Liver (tissue), 9 donors: Measurements from ENCODE around the gene ATF2. TPM values are rescaled to one million over a fixed set of nuclear protein-coding genes. Genes with fewer than 3 reads are reported as not detected.

Experiments
- DNase-seq: peaks from one replicate; pipeline ENCODE4 v3.0.0-alpha.2; 2017; ENCODE audit warnings: low spot score
- H3K27ac ChIP-seq, 2 donors: one replicate each; pipeline ENCODE4 v1.7.0; 2013; ENCODE audit warnings: inconsistent platforms in 2 of 2, low read length in 2 of 2, control low read depth in 1 of 2, low read depth in 1 of 2, mild to moderate bottlenecking in 1 of 2
- H3K27me3 ChIP-seq, 4 donors: one replicate each; pipeline versions ENCODE4 v1.6.1 to v1.7.0; 2013; ENCODE audit warnings: low read length in 3 of 4, inconsistent platforms in 1 of 4, mild to moderate bottlenecking in 1 of 4, moderate library complexity in 1 of 4; ENCODE audit not compliant: control insufficient read depth in 4 of 4, insufficient read depth in 4 of 4
- H3K36me3 ChIP-seq, 4 donors: one replicate each; pipeline versions ENCODE4 v1.6.1 to v1.7.0; 2013; ENCODE audit warnings: low read length in 3 of 4, mild to moderate bottlenecking in 3 of 4, low read depth in 1 of 4, moderate library complexity in 1 of 4; ENCODE audit not compliant: control insufficient read depth in 4 of 4, insufficient read depth in 3 of 4
- H3K4me1 ChIP-seq, 4 donors: one replicate each; pipeline versions ENCODE4 v1.6.1 to v1.7.0; 2013; ENCODE audit warnings: low read length in 3 of 4, mild to moderate bottlenecking in 3 of 4, moderate library complexity in 1 of 4; ENCODE audit not compliant: control insufficient read depth in 4 of 4, insufficient read depth in 4 of 4
- H3K4me3 ChIP-seq, 3 donors: one replicate each; pipeline versions ENCODE4 v1.6.1 to v1.7.0; 2013; ENCODE audit warnings: low read length in 3 of 3, control low read depth in 1 of 3, low read depth in 1 of 3, mild to moderate bottlenecking in 1 of 3
- H3K9ac ChIP-seq, 2 donors: one replicate each; pipeline ENCODE4 v1.7.0; 2013; ENCODE audit warnings: low read length in 2 of 2, mild to moderate bottlenecking in 2 of 2, moderate library complexity in 2 of 2, control low read depth in 1 of 2, low read depth in 1 of 2
- H3K9me3 ChIP-seq, 4 donors: one replicate each; pipeline versions ENCODE4 v1.6.1 to v1.7.0; 2013; ENCODE audit warnings: low read length in 3 of 4; ENCODE audit not compliant: control insufficient read depth in 4 of 4
- ATF3 ChIP-seq: IDR thresholded peaks from 2 replicates; pipeline ENCODE4 v1.6.1; 2016; ENCODE audit warnings: antibody characterized with exemption
- CTCF ChIP-seq: fragments of 150-350 bp; IDR thresholded peaks from 2 replicates; pipeline ENCODE4 v1.5.1; 2017; ENCODE audit warnings: improper control_type of control experiment, low read depth, low read length; ENCODE audit not compliant: missing input control
- FOXA1 ChIP-seq: IDR thresholded peaks from 2 replicates; pipeline ENCODE4 v1.6.1; 2016; ENCODE audit warnings: antibody characterized with exemption
- FOXA2 ChIP-seq: IDR thresholded peaks from 2 replicates; pipeline ENCODE4 v1.6.1; 2016; ENCODE audit warnings: antibody characterized with exemption
- GABPA ChIP-seq, 2 donors: IDR thresholded peaks in 1 of 2; conservative IDR thresholded peaks in 1 of 2; 2 replicates each; pipeline ENCODE4 v1.6.1; 2016; ENCODE audit warnings: antibody characterized with exemption in 2 of 2, mild to moderate bottlenecking in 1 of 2, moderate library complexity in 1 of 2
- HNF4A ChIP-seq, 2 donors: conservative IDR thresholded peaks; 2 replicates each; pipeline ENCODE4 v1.6.1; 2016; ENCODE audit warnings: antibody characterized with exemption in 2 of 2, mild to moderate bottlenecking in 2 of 2
- HNF4G ChIP-seq: IDR thresholded peaks from 2 replicates; pipeline ENCODE4 v1.6.1; 2016; ENCODE audit warnings: antibody characterized with exemption
- NR2F2 ChIP-seq: IDR thresholded peaks from 2 replicates; pipeline ENCODE4 v1.6.1; 2016; ENCODE audit warnings: antibody characterized with exemption
- RAD21 ChIP-seq, 2 donors: IDR thresholded peaks; 2 replicates each; pipeline ENCODE4 v1.6.1; 2016; ENCODE audit warnings: antibody characterized with exemption in 2 of 2, mild to moderate bottlenecking in 2 of 2
- RXRA ChIP-seq, 2 donors: IDR thresholded peaks; 2 replicates each; pipeline ENCODE4 v1.6.1; 2017 to 2018; ENCODE audit warnings: antibody characterized with exemption in 2 of 2, mild to moderate bottlenecking in 1 of 2
- TAF1 ChIP-seq: conservative IDR thresholded peaks from 2 replicates; pipeline ENCODE4 v1.6.1; 2016; ENCODE audit warnings: antibody characterized with exemption, mild to moderate bottlenecking
- YY1 ChIP-seq: IDR thresholded peaks from 2 replicates; pipeline ENCODE4 v1.6.1; 2016; ENCODE audit warnings: antibody characterized with exemption, mild to moderate bottlenecking
- WGBS: extraction: QIAGEN DNeasy Blood & Tissue Kit; methylation state at CpG from one replicate; pipeline ENCODE4 v1.1.7; 2013; 5-methylcytosine and 5-hydroxymethylcytosine counted together
- polyA plus RNA-seq, 2 donors: library from polyadenylated mRNA; stranded (reverse) in 1 of 2; unstranded in 1 of 2; fragments of 200-250 nt in 1 of 2; fragments of >200 nt in 1 of 2; fragmentation: Nextera tagmentation in 1 of 2; extraction: Ambion mirVana in 1 of 2; gene quantifications; one replicate each; pipeline versions ENCODE4 v1.2.1 to v1.2.3, GENCODE V29; 2013 to 2015
- total RNA-seq, 2 donors: library from RNA; depleted of rRNA; stranded (reverse); fragments of >200 nt; gene quantifications; one replicate each; pipeline ENCODE4 v1.2.3, GENCODE V29; 2014
- donor health status: healthy.
- donor health status: healthy.
- donor health status: healthy.
- donor health status: healthy.
- donor health status: healthy.

Gene ATF2
- total and polyA plus RNA-seq, 4 donors = 10.4 to 34.0 (median 17.2) TPM

- WGBS = 93% methylated on average over 4 of the region's 4 CpGs
Observed at GRCh38 chr2:175147186-175147585, 20.8 kb downstream of the ATF2 start.

GRCh38 chr2:175143678-175144077 is 24.3 kb downstream of the ATF2 start:
- DNase-seq = no peak
- TF ChIP-seq HNF4A (conservative IDR thresholded peaks at IDR 0.05) (peak in 1 of 2 donors; percentile 20), YY1 (no peak)
- peaks cover 0 to under 1% (median 0%) of the 10 kb centered on the region in 4 donors for H3K36me3 ChIP-seq
- no peak overlapping the region for H3K9ac ChIP-seq
- H3K9me3 ChIP-seq = no peaks in the 10 kb centered on the region
- H3K4me3 ChIP-seq = no peak overlapping the region
- WGBS = 96% methylated on average over 2 of the region's 2 CpGs
- no peak overlapping the region for H3K27ac ChIP-seq
- H3K27me3 ChIP-seq = no peaks in the 10 kb centered on the region
- H3K4me1 ChIP-seq = no peaks in the 10 kb centered on the region

More at GRCh38 chr2:175147186-175147585, 20.8 kb downstream of the ATF2 start:
- H3K9ac ChIP-seq = no peak overlapping the region
- H3K27ac ChIP-seq = no peak overlapping the region
- H3K36me3 ChIP-seq = peaks cover 0 to 4% (median 0%) of the 10 kb centered on the region in 4 donors
- no peak for DNase-seq
- H3K9me3 ChIP-seq = no peaks in the 10 kb centered on the region
- peaks cover 0 to 2% (median under 1%) of the 10 kb centered on the region in 4 donors for H3K4me1 ChIP-seq
- TF ChIP-seq HNF4A (conservative IDR thresholded peaks at IDR 0.05) (no peak), YY1 (no peak), FOXA1 (no peak), RAD21 (IDR thresholded peaks at IDR 0.05) (no peak), RXRA (IDR thresholded peaks at IDR 0.05) (no peak), CTCF (no peak), GABPA (IDR thresholded peaks at IDR 0.05 in 1 of 2, conservative IDR thresholded peaks at IDR 0.05 in 1 of 2) (no peak)
- no peak overlapping the region for H3K4me3 ChIP-seq
- no peaks in the 10 kb centered on the region for H3K27me3 ChIP-seq

GRCh38 chr2:175143191-175143590 is 24.8 kb downstream of the ATF2 start:
- no peaks in the 10 kb centered on the region for H3K9me3 ChIP-seq
- no peaks in the 10 kb centered on the region for H3K27me3 ChIP-seq
- H3K9ac ChIP-seq = no peak overlapping the region
- DNase-seq = no peak
- peaks cover 0 to 2% (median 0%) of the 10 kb centered on the region in 4 donors for H3K36me3 ChIP-seq
- no peaks in the 10 kb centered on the region for H3K4me1 ChIP-seq
- no peak overlapping the region for H3K4me3 ChIP-seq
- no peak overlapping the region for H3K27ac ChIP-seq
- no peak for TF ChIP-seq HNF4G
- no peak for TF ChIP-seq ATF3
- TF ChIP-seq FOXA2 = no peak
- TF ChIP-seq CTCF = no peak
- no peak for TF ChIP-seq TAF1
- no peak for TF ChIP-seq GABPA (IDR thresholded peaks at IDR 0.05 in 1 of 2, conservative IDR thresholded peaks at IDR 0.05 in 1 of 2)
- no peak for TF ChIP-seq FOXA1
- TF ChIP-seq NR2F2 = no peak
- TF ChIP-seq RAD21 (IDR thresholded peaks at IDR 0.05) = no peak
- TF ChIP-seq YY1 = no peak
- 97% methylated on average over 1 of the region's 1 CpG for WGBS
